ENCODE results near the gene AR. TPM values are rescaled to one million over a fixed set of nuclear protein-coding genes. Genes with fewer than 3 reads are reported as not detected.
"Not testable (repeated sequence)": the region's sequence is repeated elsewhere in the genome, so short reads cannot be mapped to it uniquely, and the experiment has no call there.

AR gene
- total and polyA plus RNA-seq, 2 experiments from 2014 or later = 0.99 to 5.4 TPM

- DNase-seq (ENCODE audit: low spot score) = no peak
- WGBS (ENCODE audit: low lambda C conversion rate, missing lambda C conversion rate) = 73% methylated on average over 2 of the region's 2 CpGs
- Histone ChIP-seq H3K27ac (no peak overlapping the region), H3K79me2 (no peaks in the 10 kb centered on the region), H3K27me3 (no peaks in the 10 kb centered on the region), H3K9me3 (ENCODE audit: low read depth) (no peaks in the 10 kb centered on the region), H4K20me1 (ENCODE audit: insufficient read depth, poor library complexity, severe bottlenecking) (no peaks in the 10 kb centered on the region), H2AFZ (no peak overlapping the region), H3K36me3 (replicated peaks; ENCODE audit: insufficient read depth, low read depth) (no peaks in the 10 kb centered on the region), H3K4me2 (no peak overlapping the region), H3K4me1 (ENCODE audit: insufficient read depth) (no peaks in the 10 kb centered on the region), H3K4me3 (no peak overlapping the region), H3K9me2 (replicated peaks; ENCODE audit: insufficient read depth) (no peaks in the 10 kb centered on the region)
- no peak for TF ChIP-seq EZH2phosphoT487 (IDR thresholded peaks at IDR 0.05; ENCODE audit: low read depth, severe bottlenecking, unreplicated experiment)
- TF ChIP-seq EZH2 (IDR thresholded peaks at IDR 0.05; ENCODE audit: borderline replicate concordance) = no peak
- TF ChIP-seq CTCF (IDR thresholded peaks at IDR 0.05; ENCODE audit: poor library complexity) = no peak
Measured at GRCh38 chrX:67635424-67635823, 91.6 kb downstream of the AR start.

- Histone ChIP-seq H3K79me2 (no peaks in the 10 kb centered on the region), H3K9me3 (ENCODE audit: low read depth) (no peaks in the 10 kb centered on the region), H3K9me2 (replicated peaks; ENCODE audit: insufficient read depth) (no peaks in the 10 kb centered on the region), H3K4me1 (ENCODE audit: insufficient read depth) (no peaks in the 10 kb centered on the region), H3K4me2 (no peak overlapping the region), H3K4me3 (no peak overlapping the region), H3K36me3 (replicated peaks; ENCODE audit: insufficient read depth, low read depth) (no peaks in the 10 kb centered on the region), H3K27ac (no peak overlapping the region), H4K20me1 (ENCODE audit: insufficient read depth, poor library complexity, severe bottlenecking) (no peaks in the 10 kb centered on the region), H3K27me3 (no peaks in the 10 kb centered on the region), H2AFZ (no peak overlapping the region)
- no peak for TF ChIP-seq EZH2 (IDR thresholded peaks at IDR 0.05; ENCODE audit: borderline replicate concordance)
- no peak for TF ChIP-seq EZH2phosphoT487 (IDR thresholded peaks at IDR 0.05; ENCODE audit: low read depth, severe bottlenecking, unreplicated experiment)
- no peak for TF ChIP-seq CTCF (IDR thresholded peaks at IDR 0.05; ENCODE audit: poor library complexity)
- no peak for DNase-seq (ENCODE audit: low spot score)
Measured at GRCh38 chrX:67636532-67636931, 92.7 kb downstream of the AR start.

- H3K4me2 ChIP-seq; H3K9me3 ChIP-seq (ENCODE audit: low read depth): not testable (repeated sequence)
Measured at GRCh38 chrX:67637293-67637692, 93.5 kb downstream of the AR start.

GRCh38 chrX:67648361-67648760 lies 104.5 kb downstream of the AR start:
- H3K79me2 ChIP-seq = no peaks in the 10 kb centered on the region
- H4K20me1 ChIP-seq (ENCODE audit: insufficient read depth, poor library complexity, severe bottlenecking) = no peaks in the 10 kb centered on the region
- no peak for TF ChIP-seq EZH2phosphoT487 (IDR thresholded peaks at IDR 0.05; ENCODE audit: low read depth, severe bottlenecking, unreplicated experiment)
- no peak for TF ChIP-seq EZH2 (IDR thresholded peaks at IDR 0.05; ENCODE audit: borderline replicate concordance)
- no peak for TF ChIP-seq CTCF (IDR thresholded peaks at IDR 0.05; ENCODE audit: poor library complexity)
- WGBS (ENCODE audit: low lambda C conversion rate, missing lambda C conversion rate) = 87% methylated on average over 4 of the region's 4 CpGs
- H3K4me2 ChIP-seq = no peak overlapping the region
- H3K27me3 ChIP-seq = no peaks in the 10 kb centered on the region
- H3K4me1 ChIP-seq (ENCODE audit: insufficient read depth) = no peaks in the 10 kb centered on the region
- no peaks in the 10 kb centered on the region for H3K9me3 ChIP-seq (ENCODE audit: low read depth)
- no peaks in the 10 kb centered on the region for H3K9me2 ChIP-seq (replicated peaks; ENCODE audit: insufficient read depth)
- H3K27ac ChIP-seq = no peak overlapping the region
- no peak for DNase-seq (ENCODE audit: low spot score)
- H3K4me3 ChIP-seq = no peak overlapping the region
- H3K36me3 ChIP-seq (replicated peaks; ENCODE audit: insufficient read depth, low read depth) = no peaks in the 10 kb centered on the region
- no peak overlapping the region for H2AFZ ChIP-seq

More at GRCh38 chrX:67637293-67637692, 93.5 kb downstream of the AR start:
- not testable (repeated sequence) for H3K36me3 ChIP-seq (replicated peaks; ENCODE audit: insufficient read depth, low read depth); DNase-seq (ENCODE audit: low spot score); H3K27ac ChIP-seq; H2AFZ ChIP-seq; H3K79me2 ChIP-seq; H3K4me3 ChIP-seq; H3K9me2 ChIP-seq (replicated peaks; ENCODE audit: insufficient read depth); H3K27me3 ChIP-seq; H4K20me1 ChIP-seq (ENCODE audit: insufficient read depth, poor library complexity, severe bottlenecking); H3K4me1 ChIP-seq (ENCODE audit: insufficient read depth)
- 85% methylated on average over 3 of the region's 3 CpGs for WGBS (ENCODE audit: low lambda C conversion rate, missing lambda C conversion rate)

Measured in hepatocyte (in vitro differentiated cells).